Activated naive CD4-positive, alpha-beta T cell (primary cell): Measurements from ENCODE around the gene TNFRSF11A.

Experiments
- DNase-seq, 4 experiments: peaks; one replicate each; lab custom pipeline; 2025; lab: John Stamatoyannopoulos, UW

TNFRSF11A gene

GRCh38 chr18:62384068-62384467, 59.0 kb downstream of the TNFRSF11A start:
- no peak for DNase-seq

DNA sequence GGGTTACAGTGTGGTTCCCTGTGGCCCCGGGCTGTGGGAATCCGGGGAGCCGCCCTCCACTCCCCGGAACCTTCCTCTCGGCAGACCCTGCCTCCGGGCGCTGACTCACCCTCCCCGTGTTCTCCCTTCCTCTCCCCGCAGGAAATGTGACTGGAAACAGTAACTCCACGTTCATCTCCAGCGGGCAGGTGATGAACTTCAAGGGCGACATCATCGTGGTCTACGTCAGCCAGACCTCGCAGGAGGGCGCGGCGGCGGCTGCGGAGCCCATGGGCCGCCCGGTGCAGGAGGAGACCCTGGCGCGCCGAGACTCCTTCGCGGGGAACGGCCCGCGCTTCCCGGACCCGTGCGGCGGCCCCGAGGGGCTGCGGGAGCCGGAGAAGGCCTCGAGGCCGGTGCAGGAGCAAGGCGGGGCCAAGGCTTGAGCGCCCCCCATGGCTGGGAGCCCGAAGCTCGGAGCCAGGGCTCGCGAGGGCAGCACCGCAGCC, 59.5 kb downstream of the TNFRSF11A start:
- no peak for DNase-seq

DNA sequence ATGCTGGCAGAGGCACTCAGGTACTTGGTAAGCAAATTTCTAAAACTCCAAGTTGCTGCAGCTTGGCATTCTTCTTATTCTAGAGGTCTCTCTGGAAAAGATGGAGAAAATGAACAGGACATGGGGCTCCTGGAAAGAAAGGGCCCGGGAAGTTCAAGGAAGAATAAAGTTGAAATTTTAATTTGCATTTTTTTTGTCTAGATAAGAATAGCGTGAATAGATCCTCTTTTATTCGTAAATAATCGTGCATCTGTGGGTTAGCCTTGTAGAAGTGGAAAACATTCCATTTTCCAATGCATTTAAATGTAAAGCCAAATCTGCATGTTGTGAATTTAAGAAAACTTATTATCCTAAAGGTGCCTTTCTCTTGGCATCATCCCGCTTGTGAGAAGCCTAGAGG, 61.0 kb downstream of the TNFRSF11A start:
- no peak for DNase-seq

- DNase-seq = no peak
These were observed 61.5 kb downstream of the TNFRSF11A start for GRCh38 chr18:62386601-62387000.

DNA sequence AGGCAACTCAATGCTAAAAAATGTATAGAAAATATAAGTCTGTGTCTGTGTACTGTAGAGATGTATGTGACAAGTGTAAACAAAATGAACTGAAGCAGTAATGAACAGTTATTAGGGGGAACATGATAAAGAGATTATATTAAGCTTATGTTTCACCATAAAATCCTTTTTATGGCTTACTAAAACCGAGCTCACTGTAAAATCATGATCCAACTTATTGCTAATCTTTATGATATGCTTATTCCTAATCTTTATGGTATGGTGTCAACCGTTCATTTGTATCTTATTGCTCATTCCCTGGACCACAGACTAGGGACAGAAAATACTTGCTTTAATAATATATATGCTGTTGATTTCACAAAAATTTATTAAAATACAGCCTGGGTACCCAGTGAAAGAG, 62.1 kb downstream of the TNFRSF11A start:
- no peak for DNase-seq

DNA sequence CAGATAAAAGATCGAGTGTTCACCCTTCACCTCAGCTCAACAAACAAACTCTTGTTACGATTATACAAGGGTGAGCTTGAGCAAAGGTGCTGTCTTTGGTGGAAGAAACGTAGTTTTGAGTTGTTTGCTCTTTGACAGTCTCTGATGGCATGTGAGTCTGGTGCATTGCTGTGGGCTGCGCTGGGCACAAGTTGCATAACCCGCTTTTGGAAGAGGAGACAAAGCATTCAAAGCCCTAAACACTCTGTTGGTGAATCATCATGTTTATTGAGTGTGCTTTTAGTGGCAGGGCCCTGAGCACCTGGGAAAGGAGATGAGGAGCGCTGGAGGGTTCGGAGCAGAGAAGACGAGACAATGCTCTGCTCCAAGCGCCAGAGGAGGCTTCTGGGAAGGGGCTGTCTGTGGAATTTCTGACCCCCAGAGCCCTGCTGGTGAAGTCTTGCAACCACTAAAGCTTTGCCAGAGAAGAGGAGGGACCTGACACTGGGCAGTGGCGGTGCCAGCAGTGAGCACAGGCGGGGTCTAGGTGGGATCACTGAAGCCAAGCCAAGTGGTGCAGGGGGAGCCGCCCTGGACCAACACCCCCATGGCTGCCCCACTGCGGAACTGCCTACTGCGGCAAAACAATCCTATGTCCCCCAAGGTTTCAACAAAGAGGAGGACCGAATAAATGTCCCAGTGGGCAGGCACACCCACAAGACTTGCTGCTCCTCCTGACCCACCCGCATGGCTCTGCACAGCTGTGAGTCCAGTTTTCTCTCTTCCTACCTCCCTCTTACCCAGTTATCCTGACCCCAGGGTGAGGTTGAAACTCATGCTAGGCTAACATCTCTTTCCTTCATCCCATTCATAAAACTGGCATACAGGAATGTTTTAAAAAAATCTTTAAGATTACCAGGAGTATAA, 64.0 kb downstream of the TNFRSF11A start:
- DNase-seq = no peak

DNA sequence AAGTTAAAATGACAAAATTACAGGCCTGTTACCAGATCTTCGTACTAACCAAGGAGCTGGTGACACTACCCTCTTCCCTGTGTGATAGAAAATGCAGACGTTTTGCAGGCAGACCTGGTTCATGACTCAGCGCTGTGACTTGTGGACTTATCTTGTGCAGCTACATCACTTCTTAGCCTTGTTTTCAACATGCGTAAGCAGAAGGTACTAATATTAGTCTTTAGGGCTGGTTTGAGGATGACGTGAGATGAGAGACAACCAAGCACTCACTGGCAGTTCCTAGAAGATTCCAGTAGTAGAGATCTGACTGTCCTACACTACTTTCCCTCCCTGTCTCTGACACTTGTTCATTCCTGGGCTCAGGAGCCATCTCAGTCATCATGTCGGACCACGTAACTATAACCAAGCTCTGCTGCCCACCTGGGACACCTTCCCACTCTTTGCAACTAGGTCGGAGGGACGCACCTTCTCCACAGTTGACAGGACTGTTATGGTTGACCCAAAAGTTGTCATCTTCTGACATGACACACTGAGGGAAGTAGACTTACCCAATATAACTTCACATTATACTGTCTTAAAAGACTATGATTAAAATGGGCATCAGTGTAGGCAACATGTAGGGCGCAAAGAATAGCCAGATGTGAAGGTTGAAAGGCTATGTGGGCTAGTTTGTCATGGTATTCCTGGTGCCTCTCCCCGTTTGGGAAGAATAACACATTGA, 64.8 kb downstream of the TNFRSF11A start:
- no peak for DNase-seq

- DNase-seq = no peak
These were observed 69.1 kb downstream of the TNFRSF11A start for GRCh38 chr18:62394006-62394763.

DNA sequence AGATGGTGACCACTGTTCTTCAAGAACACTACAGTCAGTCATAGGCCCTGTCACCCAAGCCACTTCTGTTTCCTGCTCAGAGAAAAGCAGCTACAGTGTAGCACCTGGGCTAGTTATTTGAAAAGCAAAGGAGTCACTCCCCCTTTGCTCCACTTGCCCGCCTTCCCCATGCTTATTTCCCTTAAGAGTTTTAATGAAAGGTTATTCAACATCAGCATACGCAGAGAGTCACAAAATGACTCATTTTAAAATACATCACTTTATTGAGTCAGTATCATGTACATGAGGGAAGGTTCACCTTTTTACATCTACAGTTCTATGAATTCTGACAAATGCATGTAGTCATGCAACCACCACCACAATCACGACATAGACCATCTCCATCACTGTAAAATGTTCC, 71.3 kb downstream of the TNFRSF11A start:
- no peak for DNase-seq

- DNase-seq = no peak
These were observed 71.9 kb downstream of the TNFRSF11A start for GRCh38 chr18:62396967-62397366.

DNA sequence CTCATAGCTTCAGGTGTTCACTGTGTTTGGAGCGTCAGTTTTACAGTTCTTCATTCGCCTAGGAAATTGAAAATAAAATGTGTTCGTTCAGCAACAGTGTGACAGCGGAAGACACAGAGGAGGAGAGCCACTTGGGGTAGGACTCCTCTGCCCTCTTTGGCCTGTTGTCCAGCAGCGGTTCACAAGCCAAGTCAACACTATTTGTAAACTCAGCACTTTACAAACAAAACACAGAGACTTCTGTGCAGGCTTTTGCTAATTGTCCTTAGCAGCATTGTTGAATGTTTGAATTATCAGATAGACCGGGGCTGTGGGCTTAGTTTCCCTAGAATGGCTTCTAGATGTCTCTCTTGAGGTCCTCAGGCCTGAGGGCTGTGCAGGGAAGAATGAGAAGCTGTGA, 73.2 kb downstream of the TNFRSF11A start:
- DNase-seq = no peak

DNA sequence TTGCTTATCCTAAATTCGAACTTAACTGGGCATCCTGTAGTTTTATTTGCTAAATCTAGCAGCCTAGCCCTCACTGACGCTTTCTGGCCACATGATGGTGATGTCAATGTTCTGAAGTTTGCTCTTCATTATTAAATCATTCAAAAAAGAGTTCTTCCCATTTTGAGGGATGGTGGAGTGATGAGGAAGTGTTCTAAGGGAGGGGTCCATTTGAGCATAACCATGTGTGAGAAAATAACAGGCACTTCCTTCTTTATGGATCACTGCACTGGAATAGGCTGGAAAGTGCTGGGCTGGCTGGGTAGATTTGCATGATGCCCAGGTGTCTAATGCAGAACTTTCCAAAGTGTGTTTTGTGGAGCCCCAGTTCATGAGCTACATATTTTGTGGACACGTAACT, 74.2 kb downstream of the TNFRSF11A start:
- DNase-seq = no peak

- DNase-seq = no peak
These were observed 74.7 kb downstream of the TNFRSF11A start for GRCh38 chr18:62399781-62400308.

DNA sequence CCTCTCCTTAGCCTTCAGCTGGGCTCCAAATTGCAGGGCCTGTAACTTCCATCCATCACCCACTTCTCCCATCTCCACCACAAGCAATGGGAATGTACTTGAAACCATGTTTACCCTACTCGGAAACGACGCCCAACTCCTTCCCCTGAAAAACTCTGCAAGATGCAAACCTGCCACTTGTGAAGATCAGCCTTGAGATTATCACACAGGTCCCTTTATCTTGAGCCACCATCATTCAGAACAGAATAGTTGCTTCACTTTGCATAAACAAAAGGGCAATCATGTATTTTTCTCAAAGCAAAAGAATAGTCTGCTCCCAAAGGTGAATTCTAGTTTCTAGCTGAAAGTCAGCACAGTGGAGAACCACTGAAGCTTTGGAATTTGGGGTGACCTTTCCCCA, 75.8 kb downstream of the TNFRSF11A start:
- DNase-seq = no peak

GRCh38 chr18:62402342-62402948, 77.3 kb downstream of the TNFRSF11A start:
- no peak for DNase-seq

- DNase-seq = no peak
These were observed 78.0 kb downstream of the TNFRSF11A start for GRCh38 chr18:62403120-62403519.

DNA sequence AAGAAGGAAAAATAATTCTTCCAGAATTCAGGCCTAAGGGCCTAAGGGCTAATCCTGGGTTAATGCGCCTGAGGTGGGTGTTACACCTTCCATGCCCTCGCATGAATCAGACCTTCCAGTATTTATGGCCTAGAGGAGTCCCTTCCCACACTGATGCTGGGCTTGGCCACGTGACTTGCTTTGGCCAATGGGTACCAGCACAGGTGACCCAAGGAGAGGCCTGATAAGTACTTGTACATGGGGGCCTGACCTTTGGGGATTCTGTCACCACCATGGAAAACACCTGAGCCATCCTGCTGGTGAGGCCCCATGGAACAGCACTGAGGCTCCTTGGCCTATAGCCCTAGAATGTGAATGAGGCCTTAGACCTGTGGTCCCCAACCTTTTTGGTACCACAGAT, 79.8 kb downstream of the TNFRSF11A start:
- no peak for DNase-seq

DNA sequence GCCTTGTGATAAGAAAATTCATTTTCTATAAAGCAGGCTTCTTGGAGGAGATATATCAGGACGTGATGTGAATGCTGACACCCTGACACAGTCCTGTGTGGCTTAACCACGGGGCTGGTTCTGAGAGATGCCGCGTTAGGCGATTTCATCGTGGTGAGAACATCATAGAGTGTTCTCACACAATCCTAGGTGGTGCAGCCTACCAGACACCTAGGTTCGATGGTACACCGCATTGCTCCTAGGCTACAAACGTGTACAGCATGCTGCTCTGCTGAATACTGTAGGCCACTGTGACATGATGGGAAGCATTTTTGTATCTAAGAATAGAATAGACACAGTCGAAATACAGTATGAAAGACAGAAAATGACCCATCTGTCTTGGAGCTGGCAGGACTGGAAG, 82.5 kb downstream of the TNFRSF11A start:
- no peak for DNase-seq

DNA sequence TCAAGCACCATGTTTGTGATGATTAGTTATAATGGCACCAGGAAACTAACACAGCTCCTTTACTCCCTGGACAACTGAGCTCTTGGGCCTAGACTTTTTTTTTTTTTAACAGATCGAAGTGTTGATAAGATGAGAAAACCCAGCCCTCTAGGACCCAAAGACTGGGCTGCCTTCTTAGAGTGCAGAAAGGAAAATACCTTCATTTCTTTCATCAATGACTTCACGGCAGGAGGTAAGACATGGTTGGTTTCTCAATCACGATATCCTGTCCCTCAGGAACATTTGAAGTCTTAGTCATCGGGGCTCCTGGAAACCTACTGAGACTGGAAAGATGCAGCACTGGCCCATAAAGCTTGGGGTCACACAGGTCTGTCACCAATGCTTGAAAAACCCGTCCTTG, 84.7 kb downstream of the TNFRSF11A start:
- DNase-seq = no peak

GRCh38 chr18:62412231-62412979, 87.3 kb downstream of the TNFRSF11A start:
- DNase-seq = no peak

GRCh38 chr18:62413206-62413605, 88.1 kb downstream of the TNFRSF11A start:
- no peak for DNase-seq
